Skeletal muscle cell (primary cell): ENCODE results near the gene PCDHGC3.
A peak's percentile ranks its signal among the peaks of the same experiment; 100 is the strongest.

Experiments used
- DNase-seq: peaks from one replicate; pipeline ENCODE4 v3.0.0-alpha.2; 2010; ENCODE audit warnings: low read depth
- H3K4me3 ChIP-seq: 2 replicates; pipeline ENCODE4 v1.5.1; 2011; ENCODE audit warnings: low read depth, mild to moderate bottlenecking, control low read depth, low read length, moderate library complexity

PCDHGC3 gene

DNA sequence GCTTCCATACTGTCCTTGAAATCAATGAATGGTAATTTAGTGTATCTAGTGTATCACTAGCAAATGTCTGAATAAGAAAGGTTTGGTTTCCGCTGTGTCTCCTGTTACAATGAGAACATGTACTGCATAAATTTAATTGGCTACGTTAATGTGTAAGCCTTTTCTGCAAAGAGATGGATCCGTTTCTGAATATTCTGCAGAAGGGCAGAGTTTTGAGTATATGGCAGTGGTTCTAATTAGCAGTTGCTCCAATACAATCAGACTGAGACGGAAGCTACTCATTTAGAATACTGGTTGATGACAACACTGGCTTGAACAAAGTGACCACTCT is 8.5 kb downstream of the PCDHGC3 start:
- peak overlapping the region; percentile 26 for H3K4me3 ChIP-seq

DNA sequence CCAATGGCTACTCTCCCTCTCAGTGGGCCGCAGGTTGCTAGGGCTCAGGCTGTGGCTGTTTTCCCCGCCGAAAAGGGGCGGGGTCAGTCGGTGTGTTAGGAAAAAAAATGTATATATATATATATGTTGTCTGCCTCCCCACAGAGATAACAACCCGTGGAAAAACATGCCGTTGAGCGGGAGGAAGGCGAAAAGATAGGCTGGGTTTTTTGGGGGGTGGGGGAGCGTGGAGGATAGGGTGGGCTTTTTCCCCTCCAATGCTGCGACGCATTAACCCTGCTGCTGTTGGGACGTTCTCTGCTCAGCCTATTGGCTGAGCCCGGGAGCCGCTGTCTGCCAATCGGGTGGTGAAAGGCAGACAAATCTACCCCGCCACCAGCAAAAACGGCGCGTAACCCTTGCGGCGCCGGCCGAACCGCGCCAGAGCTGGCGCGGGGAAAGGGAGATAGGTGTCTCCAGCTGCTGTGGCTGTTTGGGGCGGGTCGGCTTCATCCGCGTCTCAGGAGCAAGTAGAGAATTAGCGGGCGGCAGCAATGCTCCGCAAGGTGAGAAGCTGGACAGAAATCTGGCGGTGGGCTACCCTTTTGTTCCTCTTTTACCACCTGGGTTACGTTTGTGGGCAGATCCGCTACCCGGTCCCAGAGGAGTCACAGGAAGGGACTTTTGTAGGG is 9.0 kb downstream of the PCDHGC3 start, which contains the start of gene PCDHGC4:
Gene PCDHGC4, plus strand, starts transcription at position 390 of the 671 bp plus-strand sequence. Its CDS starts 144 bp downstream, at position 534.
- peak within 1 kb of the TSS; percentile 26 for H3K4me3 ChIP-seq
- no peak for DNase-seq

More for the DNA sequence above, 8.5 kb downstream of the PCDHGC3 start:
- DNase-seq, result no peak

DNA sequence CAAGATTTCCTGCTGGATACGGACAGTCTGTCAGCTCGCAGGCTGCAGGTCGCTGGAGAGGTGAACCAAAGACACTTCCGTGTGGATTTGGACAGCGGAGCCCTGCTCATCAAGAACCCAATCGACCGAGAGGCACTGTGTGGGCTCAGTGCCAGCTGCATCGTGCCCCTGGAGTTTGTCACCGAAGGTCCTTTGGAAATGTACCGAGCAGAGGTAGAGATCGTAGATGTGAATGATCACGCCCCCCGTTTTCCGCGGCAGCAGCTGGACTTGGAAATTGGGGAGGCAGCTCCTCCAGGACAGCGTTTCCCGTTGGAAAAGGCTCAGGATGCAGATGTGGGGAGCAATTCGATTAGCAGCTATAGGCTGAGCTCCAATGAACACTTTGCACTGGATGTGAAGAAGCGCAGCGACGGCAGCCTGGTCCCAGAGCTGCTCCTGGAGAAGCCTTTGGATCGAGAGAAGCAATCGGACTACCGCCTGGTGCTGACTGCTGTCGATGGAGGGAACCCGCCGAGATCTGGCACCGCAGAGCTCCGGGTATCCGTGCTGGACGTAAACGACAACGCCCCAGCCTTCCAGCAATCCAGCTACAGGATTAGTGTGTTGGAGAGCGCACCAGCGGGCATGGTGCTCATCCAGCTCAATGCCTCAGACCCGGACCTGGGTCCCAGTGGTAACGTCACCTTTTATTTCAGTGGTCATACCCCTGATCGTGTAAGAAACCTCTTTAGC is 9.7 kb downstream of the PCDHGC3 start:
- peak overlapping the region; percentile 26 for H3K4me3 ChIP-seq
- no peak for DNase-seq

GRCh38 chr5:141486091-141486490 is 10.3 kb downstream of the PCDHGC3 start:
- H3K4me3 ChIP-seq, result no peak overlapping the region
- DNase-seq, result no peak

DNA sequence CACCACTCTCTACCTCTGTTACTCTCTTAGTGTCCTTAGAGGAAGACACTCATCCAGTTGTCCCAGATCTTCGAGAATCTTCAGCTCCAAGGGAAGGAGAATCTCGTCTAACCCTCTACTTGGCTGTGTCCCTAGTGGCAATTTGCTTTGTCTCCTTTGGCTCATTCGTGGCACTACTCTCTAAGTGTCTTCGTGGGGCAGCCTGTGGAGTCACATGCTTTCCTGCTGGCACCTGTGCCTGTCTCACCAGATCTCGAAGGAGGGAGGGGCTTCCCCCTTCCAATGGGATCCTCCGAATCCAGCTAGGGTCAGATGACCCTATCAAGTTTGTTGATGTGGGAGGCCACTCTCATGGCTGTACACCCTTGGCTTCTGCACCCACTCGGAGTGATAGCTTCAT is 11.4 kb downstream of the PCDHGC3 start:
- H3K4me3 ChIP-seq, result no peak overlapping the region
- DNase-seq, result no peak

DNA sequence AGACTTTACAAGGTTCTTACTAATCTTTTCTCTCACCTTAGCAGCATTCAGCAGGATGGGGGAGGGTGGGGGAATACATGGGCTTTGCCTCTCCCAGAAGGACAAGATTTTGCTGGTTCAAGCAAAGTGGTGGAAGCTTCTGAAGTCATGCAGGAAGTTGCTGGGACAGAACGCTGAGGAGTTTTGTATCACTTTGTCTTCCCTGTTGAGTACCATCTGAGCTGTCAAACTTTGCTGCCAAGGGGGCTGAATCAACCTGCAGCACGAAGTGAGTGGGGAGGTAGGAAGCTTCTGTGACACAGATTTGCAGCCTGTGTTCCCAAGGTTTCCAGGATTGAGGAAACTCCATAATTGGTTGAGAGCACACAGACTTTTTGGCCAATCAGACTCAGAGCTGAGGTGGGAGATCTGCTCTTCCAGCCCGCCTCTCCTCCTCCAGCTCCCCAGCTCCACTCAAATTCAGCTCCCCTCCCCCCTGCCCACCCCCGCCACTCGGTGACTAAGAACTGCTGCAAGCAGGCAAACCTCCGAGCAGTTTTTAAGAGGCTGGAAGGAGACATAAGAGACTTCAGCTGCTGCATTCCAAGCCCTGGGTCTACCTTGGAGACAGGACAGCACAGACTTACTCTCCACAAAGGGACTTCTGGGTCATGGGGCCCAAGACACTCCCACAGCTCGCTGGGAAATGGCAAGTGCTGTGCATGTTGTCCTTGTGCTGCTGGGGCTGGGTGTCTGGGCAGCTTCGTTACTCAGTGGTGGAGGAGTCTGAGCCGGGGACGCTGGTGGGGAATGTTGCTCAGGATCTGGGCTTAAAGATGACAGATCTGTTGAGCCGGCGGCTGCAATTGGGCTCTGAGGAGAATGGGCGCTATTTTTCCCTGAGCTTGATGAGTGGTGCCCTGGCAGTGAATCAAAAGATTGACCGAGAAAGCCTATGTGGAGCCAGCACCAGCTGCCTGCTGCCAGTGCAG is 13.1 kb downstream of the PCDHGC3 start, which contains the start of gene PCDHGC5:
Gene PCDHGC5, plus strand, starts transcription at position 491 of the 971 bp plus-strand sequence. Its CDS starts 160 bp downstream, at position 651.
- peak; percentile 60 for DNase-seq
- H3K4me3 ChIP-seq, result peak within 1 kb of the TSS; percentile 15

DNA sequence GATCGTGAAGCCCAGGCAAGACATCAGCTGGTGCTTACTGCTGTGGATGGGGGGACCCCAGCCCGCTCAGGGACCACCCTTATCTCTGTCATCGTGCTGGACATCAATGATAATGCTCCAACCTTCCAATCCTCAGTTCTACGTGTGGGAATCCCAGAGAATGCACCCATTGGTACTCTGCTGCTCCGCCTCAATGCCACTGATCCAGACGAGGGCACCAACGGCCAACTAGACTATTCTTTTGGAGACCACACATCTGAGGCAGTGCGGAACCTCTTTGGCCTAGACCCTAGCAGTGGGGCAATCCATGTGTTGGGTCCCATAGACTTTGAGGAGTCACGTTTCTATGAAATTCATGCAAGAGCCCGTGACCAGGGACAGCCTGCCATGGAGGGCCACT is 14.1 kb downstream of the PCDHGC3 start:
- no peak for DNase-seq

DNA sequence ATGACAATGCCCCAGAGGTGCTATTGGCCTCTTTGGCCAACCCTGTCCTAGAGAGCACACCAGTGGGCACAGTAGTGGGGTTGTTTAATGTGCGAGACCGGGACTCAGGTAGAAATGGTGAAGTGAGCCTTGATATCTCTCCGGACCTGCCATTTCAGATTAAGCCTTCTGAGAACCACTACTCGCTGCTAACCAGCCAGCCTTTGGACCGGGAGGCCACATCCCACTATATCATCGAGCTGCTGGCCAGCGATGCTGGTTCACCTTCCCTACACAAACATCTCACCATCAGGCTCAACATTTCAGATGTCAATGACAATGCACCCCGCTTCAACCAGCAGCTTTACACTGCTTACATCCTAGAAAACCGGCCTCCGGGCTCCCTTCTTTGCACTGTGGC is 14.5 kb downstream of the PCDHGC3 start:
- no peak for DNase-seq
- H3K4me3 ChIP-seq, result no peak overlapping the region

More for the DNA sequence above, 14.1 kb downstream of the PCDHGC3 start:
- no peak overlapping the region for H3K4me3 ChIP-seq

GRCh38 chr5:141490771-141491170 is 15.0 kb downstream of the PCDHGC3 start:
- H3K4me3 ChIP-seq, result no peak overlapping the region
- DNase-seq, result no peak

DNA sequence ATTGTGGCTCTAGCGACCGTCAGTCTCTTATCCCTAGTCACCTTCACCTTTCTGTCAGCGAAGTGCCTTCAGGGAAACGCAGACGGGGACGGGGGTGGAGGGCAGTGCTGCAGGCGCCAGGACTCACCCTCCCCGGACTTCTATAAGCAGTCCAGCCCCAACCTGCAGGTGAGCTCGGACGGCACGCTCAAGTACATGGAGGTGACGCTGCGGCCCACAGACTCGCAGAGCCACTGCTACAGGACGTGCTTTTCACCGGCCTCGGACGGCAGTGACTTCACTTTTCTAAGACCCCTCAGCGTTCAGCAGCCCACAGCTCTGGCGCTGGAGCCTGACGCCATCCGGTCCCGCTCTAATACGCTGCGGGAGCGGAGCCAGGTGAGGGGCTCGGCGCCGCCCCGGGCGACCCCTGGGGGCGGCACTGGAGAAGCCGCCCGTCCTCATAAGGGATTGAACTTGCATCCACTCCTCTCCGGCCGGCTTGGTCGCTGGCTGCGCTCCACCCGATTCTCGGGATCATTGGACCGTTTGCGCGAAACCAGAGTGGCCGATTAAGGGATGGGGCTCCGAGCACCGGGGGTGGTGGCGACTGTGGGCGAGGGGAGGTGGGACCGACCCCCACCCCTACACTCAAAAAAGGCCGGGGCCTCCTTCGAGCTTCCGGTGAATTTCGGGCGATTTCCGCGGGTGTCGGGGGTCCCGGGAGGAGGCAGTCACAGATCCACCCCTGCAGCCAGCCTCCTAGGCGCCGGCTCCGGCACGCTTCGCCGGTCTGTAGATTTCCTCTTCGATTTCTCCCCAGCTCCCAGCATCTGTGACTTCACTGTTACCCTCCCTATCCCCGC is 15.8 kb downstream of the PCDHGC3 start:
- no peak for DNase-seq
- H3K4me3 ChIP-seq, result no peak overlapping the region

- DNase-seq, result no peak
- no peak overlapping the region for H3K4me3 ChIP-seq
These were observed 16.6 kb downstream of the PCDHGC3 start for GRCh38 chr5:141492168-141492885.

DNA sequence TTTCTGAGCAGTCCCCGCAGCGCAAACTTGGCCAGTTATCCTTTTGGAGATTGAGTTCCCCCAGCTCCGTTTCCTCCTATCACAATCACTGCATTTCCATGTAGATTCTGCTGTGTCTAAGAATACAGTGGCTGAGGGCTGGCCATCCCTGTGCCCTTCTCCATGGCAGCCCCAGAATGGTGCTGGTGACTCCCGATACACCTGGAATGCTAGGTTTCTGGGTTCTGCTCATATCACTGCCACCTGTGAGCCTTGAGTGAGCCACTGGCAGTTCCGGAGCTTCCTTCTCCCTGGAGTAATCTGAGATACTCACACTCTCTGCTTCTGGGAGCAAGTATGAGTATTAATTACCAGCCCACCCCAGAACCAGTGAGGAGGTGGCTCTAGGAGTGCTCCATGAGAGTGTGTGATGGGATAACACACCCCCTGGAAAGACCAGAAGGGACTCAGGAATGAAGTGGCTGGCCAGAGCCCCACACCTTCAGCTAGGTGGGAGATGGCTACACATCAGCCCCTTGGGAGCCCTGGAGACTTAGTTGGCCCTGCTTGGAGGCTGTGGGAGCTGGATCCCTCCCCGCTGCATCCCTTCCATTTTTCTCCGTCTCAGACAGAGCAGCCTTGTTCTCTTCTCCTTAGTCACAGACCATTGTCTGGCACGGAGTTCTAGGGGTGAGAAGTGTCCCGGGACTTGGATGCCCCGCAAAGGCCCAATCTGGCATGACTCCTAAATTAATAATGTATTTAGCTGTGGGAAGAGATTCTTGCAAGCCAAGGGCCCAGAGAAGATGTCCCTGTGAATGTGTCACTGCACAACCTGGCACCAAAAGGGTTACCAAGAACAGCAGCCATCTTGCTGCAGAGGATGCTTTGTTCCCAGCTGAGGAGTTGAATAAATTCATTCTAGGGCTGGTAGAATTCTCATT is 18.0 kb downstream of the PCDHGC3 start:
- DNase-seq, result no peak
- H3K4me3 ChIP-seq, result no peak overlapping the region

- no peak for DNase-seq
- H3K4me3 ChIP-seq, result no peak overlapping the region
These were observed 19.1 kb downstream of the PCDHGC3 start for GRCh38 chr5:141494761-141495452.

- no peak for DNase-seq
- H3K4me3 ChIP-seq, result no peak overlapping the region
These were observed 19.7 kb downstream of the PCDHGC3 start for GRCh38 chr5:141495453-141495811.

- no peak overlapping the region for H3K4me3 ChIP-seq
- DNase-seq, result no peak
These were observed 20.3 kb downstream of the PCDHGC3 start for GRCh38 chr5:141496038-141496437.

DNA sequence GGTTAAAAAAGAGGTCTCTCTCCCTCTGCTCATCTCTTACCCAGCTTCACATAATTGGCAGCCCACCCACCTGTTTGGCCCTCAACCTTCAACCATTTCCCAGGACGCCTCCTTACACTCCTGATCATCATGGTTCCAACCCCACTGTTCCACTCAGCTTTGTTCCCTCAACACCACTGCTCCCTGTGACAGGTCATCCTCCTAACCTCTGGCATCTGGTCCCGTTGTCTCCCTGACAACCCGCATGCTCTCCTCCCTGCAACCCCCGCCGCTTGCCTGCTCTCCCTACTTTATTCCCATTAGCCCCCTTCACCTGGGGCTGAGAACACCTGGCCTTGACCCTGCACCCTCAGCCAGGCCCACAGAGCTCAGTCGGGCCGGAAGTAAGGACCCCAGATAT is 26.0 kb downstream of the PCDHGC3 start:
- no peak for DNase-seq

DNA sequence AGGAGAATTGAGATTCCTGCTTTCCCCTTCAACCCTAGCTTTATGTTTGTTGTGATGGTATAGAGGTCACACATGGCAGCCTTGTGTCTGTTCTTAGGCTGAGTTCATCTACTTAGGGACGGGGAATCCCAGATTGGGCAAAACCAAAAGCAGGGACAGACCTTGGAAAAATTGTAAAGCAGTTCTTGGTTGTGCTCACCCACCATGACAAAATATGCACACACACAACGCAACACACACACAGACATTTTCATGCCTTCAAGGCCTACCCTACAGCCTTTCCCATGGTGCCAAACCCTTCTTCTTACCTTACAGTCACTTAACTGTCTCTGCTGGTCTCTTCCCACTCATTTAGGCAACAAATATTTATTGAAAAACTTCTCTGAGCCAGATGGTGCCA is 27.9 kb downstream of the PCDHGC3 start:
- no peak for DNase-seq
- H3K4me3 ChIP-seq, result no peak overlapping the region

More for the DNA sequence above, 26.0 kb downstream of the PCDHGC3 start:
- H3K4me3 ChIP-seq, result no peak overlapping the region
